ENCODE measurements around the gene SPPL2B.

GRCh38 chr19:2294687-2295335 lies 33.7 kb upstream of the SPPL2B start:
- TF ChIP-seq, protein P1, sequence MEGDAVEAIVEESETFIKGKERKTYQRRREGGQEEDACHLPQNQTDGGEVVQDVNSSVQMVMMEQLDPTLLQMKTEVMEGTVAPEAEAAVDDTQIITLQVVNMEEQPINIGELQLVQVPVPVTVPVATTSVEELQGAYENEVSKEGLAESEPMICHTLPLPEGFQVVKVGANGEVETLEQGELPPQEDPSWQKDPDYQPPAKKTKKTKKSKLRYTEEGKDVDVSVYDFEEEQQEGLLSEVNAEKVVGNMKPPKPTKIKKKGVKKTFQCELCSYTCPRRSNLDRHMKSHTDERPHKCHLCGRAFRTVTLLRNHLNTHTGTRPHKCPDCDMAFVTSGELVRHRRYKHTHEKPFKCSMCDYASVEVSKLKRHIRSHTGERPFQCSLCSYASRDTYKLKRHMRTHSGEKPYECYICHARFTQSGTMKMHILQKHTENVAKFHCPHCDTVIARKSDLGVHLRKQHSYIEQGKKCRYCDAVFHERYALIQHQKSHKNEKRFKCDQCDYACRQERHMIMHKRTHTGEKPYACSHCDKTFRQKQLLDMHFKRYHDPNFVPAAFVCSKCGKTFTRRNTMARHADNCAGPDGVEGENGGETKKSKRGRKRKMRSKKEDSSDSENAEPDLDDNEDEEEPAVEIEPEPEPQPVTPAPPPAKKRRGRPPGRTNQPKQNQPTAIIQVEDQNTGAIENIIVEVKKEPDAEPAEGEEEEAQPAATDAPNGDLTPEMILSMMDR (IDR thresholded peaks at IDR 0.05; ENCODE audit: poor library complexity, severe bottlenecking): no peak
- TF ChIP-seq, protein P2, sequence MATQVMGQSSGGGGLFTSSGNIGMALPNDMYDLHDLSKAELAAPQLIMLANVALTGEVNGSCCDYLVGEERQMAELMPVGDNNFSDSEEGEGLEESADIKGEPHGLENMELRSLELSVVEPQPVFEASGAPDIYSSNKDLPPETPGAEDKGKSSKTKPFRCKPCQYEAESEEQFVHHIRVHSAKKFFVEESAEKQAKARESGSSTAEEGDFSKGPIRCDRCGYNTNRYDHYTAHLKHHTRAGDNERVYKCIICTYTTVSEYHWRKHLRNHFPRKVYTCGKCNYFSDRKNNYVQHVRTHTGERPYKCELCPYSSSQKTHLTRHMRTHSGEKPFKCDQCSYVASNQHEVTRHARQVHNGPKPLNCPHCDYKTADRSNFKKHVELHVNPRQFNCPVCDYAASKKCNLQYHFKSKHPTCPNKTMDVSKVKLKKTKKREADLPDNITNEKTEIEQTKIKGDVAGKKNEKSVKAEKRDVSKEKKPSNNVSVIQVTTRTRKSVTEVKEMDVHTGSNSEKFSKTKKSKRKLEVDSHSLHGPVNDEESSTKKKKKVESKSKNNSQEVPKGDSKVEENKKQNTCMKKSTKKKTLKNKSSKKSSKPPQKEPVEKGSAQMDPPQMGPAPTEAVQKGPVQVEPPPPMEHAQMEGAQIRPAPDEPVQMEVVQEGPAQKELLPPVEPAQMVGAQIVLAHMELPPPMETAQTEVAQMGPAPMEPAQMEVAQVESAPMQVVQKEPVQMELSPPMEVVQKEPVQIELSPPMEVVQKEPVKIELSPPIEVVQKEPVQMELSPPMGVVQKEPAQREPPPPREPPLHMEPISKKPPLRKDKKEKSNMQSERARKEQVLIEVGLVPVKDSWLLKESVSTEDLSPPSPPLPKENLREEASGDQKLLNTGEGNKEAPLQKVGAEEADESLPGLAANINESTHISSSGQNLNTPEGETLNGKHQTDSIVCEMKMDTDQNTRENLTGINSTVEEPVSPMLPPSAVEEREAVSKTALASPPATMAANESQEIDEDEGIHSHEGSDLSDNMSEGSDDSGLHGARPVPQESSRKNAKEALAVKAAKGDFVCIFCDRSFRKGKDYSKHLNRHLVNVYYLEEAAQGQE (IDR thresholded peaks at IDR 0.05; ENCODE audit: borderline replicate concordance): no peak
- TF ChIP-seq TAF1 (IDR thresholded peaks at IDR 0.05; ENCODE audit: low read depth): no peak
- TF ChIP-seq SMC3 (conservative IDR thresholded peaks at IDR 0.05; ENCODE audit: poor library complexity): no peak
